Trophoblast cell (in vitro differentiated cells and primary cell): ENCODE measurements around the gene PGA5.

Experiments
- DNase-seq, 2 donors: peaks; one replicate each; pipeline ENCODE4 v3.0.0-alpha.2; 2016
- H2AFZ ChIP-seq: 2 replicates; pipeline ENCODE4 v1.6.1; 2013; ENCODE audit warnings: low read length, moderate library complexity, mild to moderate bottlenecking; ENCODE audit not compliant: insufficient read depth, poor library complexity
- H2AK5ac ChIP-seq: 2 replicates; pipeline ENCODE4 v1.6.1; 2013; ENCODE audit warnings: mild to moderate bottlenecking, low read length
- H2BK120ac ChIP-seq: 2 replicates; pipeline ENCODE4 v1.6.1; 2013; ENCODE audit warnings: low read length, mild to moderate bottlenecking, moderate library complexity; ENCODE audit not compliant: insufficient read depth, poor library complexity
- H2BK12ac ChIP-seq: 2 replicates; pipeline ENCODE4 v1.6.1; 2013; ENCODE audit warnings: mild to moderate bottlenecking, low read length, moderate library complexity
- H2BK5ac ChIP-seq: 2 replicates; pipeline ENCODE4 v1.6.1; 2013; ENCODE audit warnings: low read length, low read depth, moderate library complexity, mild to moderate bottlenecking; ENCODE audit not compliant: poor library complexity
- H3K14ac ChIP-seq: 2 replicates; pipeline ENCODE4 v1.6.1; 2013; ENCODE audit warnings: mild to moderate bottlenecking, low read length
- H3K18ac ChIP-seq: 2 replicates; pipeline ENCODE4 v1.6.1; 2013; ENCODE audit warnings: mild to moderate bottlenecking, low read length
- H3K23ac ChIP-seq: 2 replicates; pipeline ENCODE4 v1.6.1; 2013; ENCODE audit warnings: low read length
- H3K27ac ChIP-seq: 2 replicates; pipeline ENCODE4 v1.5.1; 2013; ENCODE audit warnings: low read depth, mild to moderate bottlenecking, inconsistent platforms, low read length, moderate library complexity
- H3K27me3 ChIP-seq: 2 replicates; pipeline ENCODE4 v1.6.1; 2013; ENCODE audit warnings: inconsistent platforms, mild to moderate bottlenecking, low read length, moderate library complexity; ENCODE audit not compliant: insufficient read depth
- H3K36me3 ChIP-seq, 2 experiments: 1 replicate in 1 of 2; 2 replicates in 1 of 2; pipeline ENCODE4 v1.6.1; 2013; ENCODE audit warnings: low read length in 2 of 2, mild to moderate bottlenecking in 2 of 2, moderate library complexity in 1 of 2; ENCODE audit not compliant: insufficient read depth in 2 of 2, control insufficient read depth in 1 of 2
- H3K4ac ChIP-seq: 2 replicates; pipeline ENCODE4 v1.6.1; 2013; ENCODE audit warnings: low read depth, mild to moderate bottlenecking, low read length, moderate library complexity
- H3K4me1 ChIP-seq, 2 experiments: 1 replicate in 1 of 2; 2 replicates in 1 of 2; pipeline ENCODE4 v1.6.1; 2013; ENCODE audit warnings: low read length in 2 of 2, mild to moderate bottlenecking in 2 of 2, moderate library complexity in 1 of 2; ENCODE audit not compliant: insufficient read depth in 2 of 2, control insufficient read depth in 1 of 2
- H3K4me2 ChIP-seq: 2 replicates; pipeline ENCODE4 v1.6.1; 2013; ENCODE audit warnings: inconsistent platforms, mild to moderate bottlenecking, low read length, moderate library complexity
- H3K4me3 ChIP-seq: 2 replicates; pipeline ENCODE4 v1.5.1; 2013; ENCODE audit warnings: mild to moderate bottlenecking, low read depth, low read length, inconsistent platforms
- H3K79me1 ChIP-seq: one replicate; pipeline ENCODE4 v1.6.1; 2013; ENCODE audit warnings: low read length
- H3K79me2 ChIP-seq: 2 replicates; pipeline ENCODE4 v1.6.1; 2013; ENCODE audit warnings: low read length, mild to moderate bottlenecking; ENCODE audit not compliant: control insufficient read depth, insufficient read depth, poor library complexity
- H3K9ac ChIP-seq: 2 replicates; pipeline ENCODE4 v1.6.1; 2013; ENCODE audit warnings: mild to moderate bottlenecking, low read length
- H3K9me3 ChIP-seq: 2 replicates; pipeline ENCODE4 v1.6.1; 2013; ENCODE audit warnings: low read depth, mild to moderate bottlenecking, control low read depth, inconsistent platforms, low read length; ENCODE audit not compliant: insufficient read depth
- H4K12ac ChIP-seq: 2 replicates; pipeline ENCODE4 v1.6.1; 2013; ENCODE audit warnings: low read depth, mild to moderate bottlenecking, low read length, moderate library complexity
- H4K8ac ChIP-seq: 2 replicates; pipeline ENCODE4 v1.6.1; 2013; ENCODE audit warnings: low read depth, mild to moderate bottlenecking, low read length, moderate library complexity
- H4K91ac ChIP-seq: one replicate; pipeline ENCODE4 v1.6.1; 2013; ENCODE audit warnings: low read depth, mild to moderate bottlenecking, low read length, moderate library complexity
- WGBS: extraction: QIAGEN DNeasy Blood & Tissue Kit; methylation state at CpG from one replicate; pipeline ENCODE4 v1.1.7; 2013; ENCODE audit warnings: missing lambda C conversion rate; ENCODE audit not compliant: insufficient read length, insufficient coverage; ENCODE audit errors: extremely low coverage; 5-methylcytosine and 5-hydroxymethylcytosine counted together

Gene PGA5

GRCh38 chr11:61297341-61297740, 56.4 kb downstream of the PGA5 start:
- Histone ChIP-seq H3K4me2 (no peak overlapping the region), H3K4me3 (no peak overlapping the region), H2BK5ac (no peak overlapping the region), H4K91ac (no peak overlapping the region), H2AFZ (no peak overlapping the region), H3K4me1 (peaks cover 11 to 21% of the 10 kb centered on the region in 2 experiments), H2AK5ac (no peak overlapping the region), H2BK12ac (no peak overlapping the region), H3K27me3 (peaks cover 10% of the 10 kb centered on the region), H3K18ac (no peak overlapping the region), H3K14ac (no peak overlapping the region), H3K9ac (no peak overlapping the region), H3K36me3 (peaks cover 24 to 37% of the 10 kb centered on the region in 2 experiments), H3K79me1 (peaks cover 14% of the 10 kb centered on the region), H3K4ac (no peak overlapping the region), H3K9me3 (no peaks in the 10 kb centered on the region), H4K8ac (no peak overlapping the region), H3K27ac (peak overlapping the region; percentile 28), H4K12ac (no peak overlapping the region), H3K23ac (no peak overlapping the region), H2BK120ac (no peak overlapping the region), H3K79me2 (peaks cover 3% of the 10 kb centered on the region)
- WGBS = no CpG with 5 or more reads among the region's 1 CpG
- peak; percentile 58 to 83 for DNase-seq

DNA sequence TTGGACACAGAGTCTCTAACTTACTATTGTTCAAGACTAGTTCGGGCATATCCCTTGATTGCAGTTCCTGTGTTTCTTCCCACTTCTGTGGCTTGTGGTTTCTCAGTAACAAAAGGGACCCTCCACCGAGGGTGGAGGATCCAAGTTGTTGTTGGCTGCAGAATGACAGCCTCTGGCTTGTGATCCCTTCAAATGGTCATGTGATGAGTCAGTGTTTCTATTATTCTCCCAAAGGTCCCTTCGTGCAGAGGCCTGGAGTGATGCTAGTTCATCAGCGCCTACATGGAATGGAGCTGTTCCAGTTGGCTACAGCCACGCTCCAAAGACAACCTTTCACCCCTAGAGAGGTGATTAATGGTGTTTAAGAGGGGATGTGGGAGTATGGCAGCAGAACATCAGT, 56.8 kb downstream of the PGA5 start:
- H3K4ac ChIP-seq = no peak overlapping the region
- peaks cover 11 to 21% of the 10 kb centered on the region in 2 experiments for H3K4me1 ChIP-seq
- DNase-seq = peak; percentile 34 to 51
- H3K9ac ChIP-seq = no peak overlapping the region
- H3K79me2 ChIP-seq = peaks cover 3% of the 10 kb centered on the region
- H3K36me3 ChIP-seq = peaks cover 28 to 41% of the 10 kb centered on the region in 2 experiments
- no peak overlapping the region for H3K14ac ChIP-seq
- no peak overlapping the region for H3K23ac ChIP-seq
- H3K27me3 ChIP-seq = peaks cover 10% of the 10 kb centered on the region
- H2BK12ac ChIP-seq = no peak overlapping the region
- no peak overlapping the region for H4K12ac ChIP-seq
- no peak overlapping the region for H3K18ac ChIP-seq
- no peak overlapping the region for H2BK5ac ChIP-seq
- H3K27ac ChIP-seq = peak overlapping the region; percentile 28
- H4K91ac ChIP-seq = no peak overlapping the region
- H3K79me1 ChIP-seq = peaks cover 14% of the 10 kb centered on the region
- no peak overlapping the region for H2AK5ac ChIP-seq
- WGBS = no CpG with 5 or more reads among the region's 5 CpGs
- H2AFZ ChIP-seq = no peak overlapping the region
- no peak overlapping the region for H3K4me2 ChIP-seq
- H3K4me3 ChIP-seq = no peak overlapping the region
- H4K8ac ChIP-seq = no peak overlapping the region
- no peaks in the 10 kb centered on the region for H3K9me3 ChIP-seq
- H2BK120ac ChIP-seq = no peak overlapping the region

DNA sequence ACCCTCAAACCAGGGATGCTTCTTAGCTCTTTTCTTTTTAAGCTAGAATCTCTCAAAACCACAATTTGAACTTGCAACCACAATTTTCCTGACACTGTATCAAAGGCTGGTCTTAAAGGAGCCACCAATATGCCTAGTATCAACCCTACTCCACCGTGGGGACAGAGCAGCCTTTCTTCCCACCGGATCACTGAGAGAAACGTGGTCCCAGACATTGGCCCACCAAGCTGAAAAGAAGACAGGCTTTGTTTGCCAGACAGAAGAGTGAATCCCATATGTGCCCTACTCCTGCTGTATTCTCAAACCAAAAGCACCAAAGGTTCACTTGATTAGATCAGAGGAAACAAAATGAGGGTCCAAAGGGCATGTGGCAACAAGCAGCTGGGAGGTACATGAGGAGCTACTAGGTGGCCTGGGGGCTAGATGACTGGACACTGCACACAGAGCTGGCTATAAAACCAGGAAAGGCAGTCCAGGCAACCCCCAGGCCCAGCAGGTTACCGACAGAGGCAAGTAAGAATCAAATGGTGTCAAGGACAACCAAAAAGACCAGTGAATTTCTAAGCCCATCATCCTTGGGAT, 57.8 kb downstream of the PGA5 start:
- peaks cover 3% of the 10 kb centered on the region for H3K79me2 ChIP-seq
- no peak overlapping the region for H4K12ac ChIP-seq
- peaks cover 9 to 21% of the 10 kb centered on the region in 2 experiments for H3K4me1 ChIP-seq
- H3K9ac ChIP-seq = no peak overlapping the region
- no peak overlapping the region for H2AK5ac ChIP-seq
- WGBS = no CpG with 5 or more reads among the region's 4 CpGs
- DNase-seq = peak; percentile 20 to 21
- no peak overlapping the region for H2BK12ac ChIP-seq
- H3K36me3 ChIP-seq = peaks cover 37 to 49% of the 10 kb centered on the region in 2 experiments
- no peak overlapping the region for H3K18ac ChIP-seq
- no peak overlapping the region for H2BK5ac ChIP-seq
- H3K14ac ChIP-seq = no peak overlapping the region
- H3K4me2 ChIP-seq = no peak overlapping the region
- H4K91ac ChIP-seq = no peak overlapping the region
- no peak overlapping the region for H3K4ac ChIP-seq
- no peak overlapping the region for H3K4me3 ChIP-seq
- no peak overlapping the region for H3K27ac ChIP-seq
- no peak overlapping the region for H2BK120ac ChIP-seq
- H2AFZ ChIP-seq = no peak overlapping the region
- no peak overlapping the region for H3K23ac ChIP-seq
- no peak overlapping the region for H4K8ac ChIP-seq
- H3K9me3 ChIP-seq = no peaks in the 10 kb centered on the region
- H3K79me1 ChIP-seq = peaks cover 14% of the 10 kb centered on the region
- peaks cover 10% of the 10 kb centered on the region for H3K27me3 ChIP-seq
